ENCODE data around the gene OCA2.

- TF ChIP-seq CTCF (IDR thresholded peaks at IDR 0.05), result no peak
- TF ChIP-seq POLR2A (IDR thresholded peaks at IDR 0.05), result no peak
Measured at GRCh38 chr15:27834684-27835083, 264.4 kb downstream of the OCA2 start.
